ENCODE measurements around the gene GALNT1.

The GALNT1 gene

DNA sequence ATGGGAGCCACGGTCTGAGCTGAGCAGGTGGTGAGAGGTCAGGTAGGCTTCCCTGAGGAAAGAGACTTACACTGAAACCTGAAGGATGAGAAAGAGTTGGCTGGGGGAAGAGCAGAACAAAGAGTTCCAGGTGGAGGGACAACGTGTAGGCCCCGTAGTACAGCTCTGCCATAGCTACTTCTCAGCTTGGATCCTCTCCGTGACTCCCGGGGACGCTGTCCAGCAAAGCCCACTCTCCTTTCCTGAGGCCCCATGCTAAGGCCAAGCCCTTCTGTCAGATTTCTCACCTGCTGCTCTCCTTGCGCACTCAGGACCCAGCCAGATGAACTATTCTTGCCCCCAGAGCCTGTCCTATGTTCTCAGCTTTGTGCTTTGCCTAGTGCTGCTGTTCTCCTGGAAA, 173.8 kb downstream of the GALNT1 start:
- DNase-seq (ENCODE audit: low read depth): no peak
- no peak overlapping the region for H3K4me3 ChIP-seq (ENCODE audit: low read depth, low read length)
- TF ChIP-seq, protein P1, sequence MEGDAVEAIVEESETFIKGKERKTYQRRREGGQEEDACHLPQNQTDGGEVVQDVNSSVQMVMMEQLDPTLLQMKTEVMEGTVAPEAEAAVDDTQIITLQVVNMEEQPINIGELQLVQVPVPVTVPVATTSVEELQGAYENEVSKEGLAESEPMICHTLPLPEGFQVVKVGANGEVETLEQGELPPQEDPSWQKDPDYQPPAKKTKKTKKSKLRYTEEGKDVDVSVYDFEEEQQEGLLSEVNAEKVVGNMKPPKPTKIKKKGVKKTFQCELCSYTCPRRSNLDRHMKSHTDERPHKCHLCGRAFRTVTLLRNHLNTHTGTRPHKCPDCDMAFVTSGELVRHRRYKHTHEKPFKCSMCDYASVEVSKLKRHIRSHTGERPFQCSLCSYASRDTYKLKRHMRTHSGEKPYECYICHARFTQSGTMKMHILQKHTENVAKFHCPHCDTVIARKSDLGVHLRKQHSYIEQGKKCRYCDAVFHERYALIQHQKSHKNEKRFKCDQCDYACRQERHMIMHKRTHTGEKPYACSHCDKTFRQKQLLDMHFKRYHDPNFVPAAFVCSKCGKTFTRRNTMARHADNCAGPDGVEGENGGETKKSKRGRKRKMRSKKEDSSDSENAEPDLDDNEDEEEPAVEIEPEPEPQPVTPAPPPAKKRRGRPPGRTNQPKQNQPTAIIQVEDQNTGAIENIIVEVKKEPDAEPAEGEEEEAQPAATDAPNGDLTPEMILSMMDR (IDR thresholded peaks at IDR 0.05; ENCODE audit: low read depth, low read length, missing control alignments): no peak

DNA sequence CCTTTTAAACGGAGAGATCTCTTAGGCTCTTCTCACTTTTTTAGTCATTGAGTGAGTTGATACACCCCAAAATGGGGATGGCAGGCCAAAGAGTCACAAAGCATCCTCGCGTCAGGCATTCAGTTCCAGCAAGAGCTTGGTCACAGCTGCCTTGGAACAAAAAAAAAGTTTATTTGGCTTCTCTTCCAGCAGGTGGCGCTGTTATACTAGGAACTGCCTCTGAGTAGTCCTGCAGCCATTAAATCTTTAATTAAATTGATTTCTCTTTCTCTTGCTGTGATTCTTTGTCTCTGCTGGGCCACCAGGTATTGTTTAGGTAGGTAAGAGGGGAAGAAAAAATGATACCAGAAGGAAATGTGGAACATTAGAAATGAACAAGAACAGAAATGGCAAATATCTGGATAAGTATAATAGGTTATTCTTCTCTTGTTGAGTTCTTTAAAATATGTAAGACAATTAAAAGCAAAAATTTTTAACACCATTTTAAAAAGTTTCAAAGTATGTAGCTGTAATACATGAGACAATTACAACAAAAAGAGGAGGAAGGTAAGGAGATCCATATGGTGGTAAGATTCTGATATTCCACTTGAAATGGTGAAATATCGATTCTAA, 175.1 kb downstream of the GALNT1 start:
- TF ChIP-seq, protein P1 (IDR thresholded peaks at IDR 0.05; ENCODE audit: low read depth, low read length, missing control alignments): peak; percentile 68
- no peak overlapping the region for H3K4me3 ChIP-seq (ENCODE audit: low read depth, low read length)
- DNase-seq (ENCODE audit: low read depth): peak; percentile 16

Measured in GM12864 (cell line).